H1 (cell line): ENCODE measurements around the gene CD7. TPM values are rescaled to one million over a fixed set of nuclear protein-coding genes. Genes with fewer than 3 reads are reported as not detected.

Source experiments
- CTCF ChIA-PET: fragments of 300-600 bp; sonication (Branson Sonifier 250); formaldehyde crosslinking; loops from one replicate; lab custom pipeline; 2021; ENCODE audit not compliant: partially characterized antibody; lab: Charles Lee
- POLR2A ChIA-PET: fragments of 300-600 bp; sonication (Branson Sonifier 250); formaldehyde crosslinking; loops from one replicate; lab custom pipeline; 2021; ENCODE audit warnings: inconsistent platforms; ENCODE audit not compliant: partially characterized antibody; lab: Charles Lee
- DNase-seq, 2 experiments: peaks; one replicate each; pipeline versions ENCODE4 v3.0.0 to v3.0.0-alpha.2; 2010 to 2022; ENCODE audit warnings: low spot score in 2 of 2, low read depth in 1 of 2, mixed read lengths in 1 of 2
- FAIRE-seq: peaks from 2 replicates; lab custom pipeline; 2011; peaks lifted over from hg19 to GRCh38; lab: Jason Lieb, UNC
- H2AFZ ChIP-seq: 2 replicates; pipeline ENCODE4 v1.8.1; 2012; ENCODE audit warnings: low read length, inconsistent platforms
- H2AK5ac ChIP-seq: 2 replicates; pipeline ENCODE4 v1.6.1; 2013; ENCODE audit warnings: low read depth, low read length
- H2BK120ac ChIP-seq: replicated peaks from 2 replicates; pipeline ENCODE3; 2013; ENCODE audit warnings: low read depth, low read length, inconsistent platforms
- H2BK12ac ChIP-seq: 2 replicates; pipeline ENCODE4 v1.6.1; 2013; ENCODE audit warnings: low read depth, low read length
- H2BK15ac ChIP-seq: 2 replicates; pipeline ENCODE4 v1.6.1; 2013; ENCODE audit warnings: low read length
- H2BK20ac ChIP-seq: 2 replicates; pipeline ENCODE4 v1.6.1; 2013; ENCODE audit warnings: low read length
- H2BK5ac ChIP-seq: 2 replicates; pipeline ENCODE4 v1.6.1; 2013; ENCODE audit warnings: low read depth, low read length
- H3K14ac ChIP-seq: 2 replicates; pipeline ENCODE4 v1.6.1; 2013; ENCODE audit warnings: inconsistent platforms; ENCODE audit not compliant: insufficient read length
- H3K18ac ChIP-seq: 2 replicates; pipeline ENCODE4 v1.6.1; 2013; ENCODE audit warnings: low read length; ENCODE audit errors: extremely low read depth
- H3K23ac ChIP-seq: 2 replicates; pipeline ENCODE4 v1.6.1; 2013; ENCODE audit warnings: inconsistent platforms; ENCODE audit not compliant: insufficient read length
- H3K23me2 ChIP-seq: 2 replicates; pipeline ENCODE4 v1.6.1; 2013; ENCODE audit warnings: low read depth, low read length
- H3K27ac ChIP-seq: 2 replicates; pipeline ENCODE4 v1.6.1; 2011; ENCODE audit warnings: low read depth, low read length, inconsistent platforms
- H3K27me3 ChIP-seq, 4 experiments: replicated peaks in 1 of 4; 1 replicate in 1 of 4; 2 replicates in 3 of 4; pipeline versions ENCODE4 v1.6.1 to v1.8.1; 2011 to 2013; ENCODE audit warnings: low read length in 3 of 4, mild to moderate bottlenecking in 3 of 4, inconsistent platforms in 2 of 4, mixed read lengths in 2 of 4, moderate library complexity in 1 of 4; ENCODE audit not compliant: control insufficient read depth in 3 of 4, insufficient read depth in 3 of 4; ENCODE audit errors: extremely low read depth in 1 of 4
- H3K36me3 ChIP-seq, 4 experiments: 2 replicates each; pipeline versions ENCODE4 v1.6.1 to v1.8.1; 2011 to 2013; ENCODE audit warnings: mild to moderate bottlenecking in 4 of 4, low read length in 3 of 4, moderate library complexity in 2 of 4, control low read depth in 1 of 4, inconsistent platforms in 1 of 4; ENCODE audit not compliant: insufficient read depth in 4 of 4, control insufficient read depth in 2 of 4
- H3K4ac ChIP-seq: replicated peaks from 2 replicates; pipeline ENCODE3; 2013; ENCODE audit warnings: low read length, low read depth, mixed read lengths, inconsistent platforms; ENCODE audit not compliant: insufficient read length
- H3K4me1 ChIP-seq, 4 experiments: replicated peaks in 1 of 4; 1 replicate in 1 of 4; 2 replicates in 3 of 4; pipeline versions ENCODE4 v1.6.1 to v1.8.1; 2011 to 2013; ENCODE audit warnings: low read length in 3 of 4, inconsistent platforms in 2 of 4, mixed read lengths in 1 of 4; ENCODE audit not compliant: insufficient read depth in 4 of 4, control insufficient read depth in 3 of 4
- H3K4me2 ChIP-seq, 2 experiments: 2 replicates each; pipeline versions ENCODE4 v1.6.1 to v1.8.1; 2011 to 2013; ENCODE audit warnings: low read depth in 2 of 2, low read length in 2 of 2, control low read depth in 1 of 2, inconsistent platforms in 1 of 2, mild to moderate bottlenecking in 1 of 2; ENCODE audit not compliant: insufficient read depth in 1 of 2
- H3K4me3 ChIP-seq, 4 experiments: fragments of 200-600, 300-600 bp in 1 of 4; sonication (generic), shearing (Covaris generic), sonication (Bioruptor Twin) in 1 of 4; 2 replicates each; pipeline versions ENCODE4 v1.5.1 to v1.8.1; 2011 to 2016; ENCODE audit warnings: low read length in 4 of 4, low read depth in 3 of 4, control low read depth in 2 of 4, inconsistent platforms in 2 of 4, mild to moderate bottlenecking in 2 of 4, mixed read lengths in 1 of 4, moderate library complexity in 1 of 4; ENCODE audit not compliant: insufficient read depth in 2 of 4; ENCODE audit errors: extremely low read depth in 1 of 4
- H3K56ac ChIP-seq: replicated peaks from 2 replicates; pipeline ENCODE3; 2013; ENCODE audit warnings: low read depth, mild to moderate bottlenecking, mixed read lengths, low read length, inconsistent platforms; ENCODE audit not compliant: insufficient read length
- H3K79me1 ChIP-seq: 2 replicates; pipeline ENCODE4 v1.6.1; 2013; ENCODE audit warnings: low read depth, low read length, control low read depth
- H3K79me2 ChIP-seq, 2 experiments: 2 replicates each; pipeline versions ENCODE4 v1.6.1 to v1.8.1; 2012 to 2013; ENCODE audit warnings: low read length in 2 of 2, mild to moderate bottlenecking in 2 of 2, inconsistent platforms in 1 of 2; ENCODE audit not compliant: insufficient read depth in 2 of 2, control insufficient read depth in 1 of 2
- H3K9ac ChIP-seq, 4 experiments: replicated peaks in 1 of 4; 1 replicate in 1 of 4; 2 replicates in 3 of 4; pipeline versions ENCODE4 v1.6.1 to v1.8.1; 2011 to 2013; ENCODE audit warnings: low read depth in 3 of 4, low read length in 3 of 4, control low read depth in 2 of 4, mild to moderate bottlenecking in 2 of 4, moderate library complexity in 2 of 4, inconsistent platforms in 1 of 4; ENCODE audit errors: extremely low read depth in 1 of 4
- H3K9me3 ChIP-seq, 2 experiments: 2 replicates each; pipeline versions ENCODE4 v1.6.1 to v1.8.1; 2012 to 2013; ENCODE audit warnings: mild to moderate bottlenecking in 2 of 2, moderate library complexity in 2 of 2, control low read depth in 1 of 2, inconsistent platforms in 1 of 2, low read depth in 1 of 2, low read length in 1 of 2, mixed read lengths in 1 of 2; ENCODE audit not compliant: insufficient read depth in 2 of 2
- H4K20me1 ChIP-seq, 2 experiments: replicated peaks in 1 of 2; 2 replicates each; pipeline versions ENCODE3 to v1.8.1; 2011 to 2013; ENCODE audit warnings: inconsistent platforms in 2 of 2, low read length in 2 of 2, mild to moderate bottlenecking in 1 of 2; ENCODE audit not compliant: insufficient read depth in 2 of 2, control insufficient read depth in 1 of 2
- H4K5ac ChIP-seq: 2 replicates; pipeline ENCODE4 v1.6.1; 2013; ENCODE audit warnings: low read length, low read depth, mixed read lengths, inconsistent platforms; ENCODE audit not compliant: insufficient read length
- H4K8ac ChIP-seq: 2 replicates; pipeline ENCODE4 v1.8.0; 2013; ENCODE audit warnings: mild to moderate bottlenecking, moderate library complexity, low read length, inconsistent platforms; ENCODE audit not compliant: insufficient read depth; ENCODE audit errors: extremely low read depth
- H4K91ac ChIP-seq: replicated peaks from 2 replicates; pipeline ENCODE3; 2013; ENCODE audit warnings: low read length, mixed read lengths, inconsistent platforms; ENCODE audit not compliant: insufficient read length
- CBX5 ChIP-seq: fragments of 300-800, 300-1000 bp; sonication (generic); IDR thresholded peaks from 2 replicates; pipeline ENCODE4 v1.7.1; 2016; ENCODE audit warnings: antibody characterized with exemption, low read length, low read depth
- CHD1 ChIP-seq: IDR thresholded peaks from 2 replicates; pipeline ENCODE4 v1.6.1; 2012; ENCODE audit warnings: low read depth, low read length, improper control_type of control experiment
- HDAC2 ChIP-seq, 2 experiments: fragments of 300-600 bp in 1 of 2; sonication (generic) in 1 of 2; IDR thresholded peaks; 2 replicates each; pipeline ENCODE4 v1.6.1; 2011 to 2012; ENCODE audit warnings: low read depth in 2 of 2, low read length in 2 of 2, mild to moderate bottlenecking in 2 of 2, moderate library complexity in 2 of 2, borderline replicate concordance in 1 of 2, inconsistent platforms in 1 of 2
- KDM1A ChIP-seq: fragments of 200-600, 300-600 bp; sonication (generic); IDR thresholded peaks from 2 replicates; pipeline ENCODE4 v1.7.1; 2016; ENCODE audit warnings: mild to moderate bottlenecking, low read length, borderline replicate concordance
- KDM4A ChIP-seq: IDR thresholded peaks from one replicate; pipeline ENCODE4 v1.7.1; 2012; ENCODE audit warnings: low read depth, mild to moderate bottlenecking, moderate library complexity, low read length, inconsistent platforms; ENCODE audit not compliant: severe bottlenecking
- PHF8 ChIP-seq: fragments of 200-600 bp; sonication (generic); conservative IDR thresholded peaks from 2 replicates; pipeline ENCODE4 v1.7.1; 2012; ENCODE audit warnings: low read depth, mild to moderate bottlenecking, inconsistent platforms, low read length, moderate library complexity
- RFX5 ChIP-seq: IDR thresholded peaks from 2 replicates; pipeline ENCODE4 v1.6.1; 2011; ENCODE audit warnings: low read depth, low read length, improper control_type of control experiment, borderline replicate concordance
- TBP ChIP-seq: IDR thresholded peaks from 2 replicates; pipeline ENCODE4 v1.6.1; 2011; ENCODE audit warnings: low read depth, low read length, improper control_type of control experiment
- WGBS, 2 experiments: shearing (Covaris generic) in 1 of 2; methylation state at CpG; one replicate each; pipeline versions ENCODE4 v1.1.6 to v1.1.7; 2013 to 2015; ENCODE audit warnings: low lambda C conversion rate in 2 of 2, mixed read lengths in 2 of 2, inconsistent platforms in 1 of 2, low coverage in 1 of 2, missing lambda C conversion rate in 1 of 2; ENCODE audit not compliant: insufficient replicate concordance in 2 of 2, insufficient coverage in 1 of 2, insufficient read length in 1 of 2; ENCODE audit errors: extremely low coverage in 1 of 2, missing lambda C conversion rate in 1 of 2; 5-methylcytosine and 5-hydroxymethylcytosine counted together
- polyA plus RNA-seq, 7 experiments: library from polyadenylated mRNA; depleted of rRNA in 3 of 7; stranded (reverse) in 5 of 7; unstranded in 2 of 7; fragments of >200 nt in 5 of 7; fragments of 200-250 nt in 2 of 7; gene quantifications; 1 replicate in 5 of 7; 2 replicates in 1 of 7; 4 replicates in 1 of 7; pipeline versions ENCODE4 v1.2.1 to v1.2.3, GENCODE V29; 2011 to 2013; ENCODE audit warnings: missing spikeins in 2 of 7, mixed read lengths in 2 of 7
- total RNA-seq: library from RNA; stranded (reverse); fragmentation: NEBNext Ultra II Directional; extraction: Animal tissue kit (Norgen Biotek cat#: 25700); gene quantifications from 2 replicates; pipeline ENCODE4 v1.2.1, GENCODE V29; 2021
- TF ChIP-seq, protein P1 (sequence below): IDR thresholded peaks from 2 replicates; pipeline ENCODE4 v1.6.1; 2012; ENCODE audit warnings: low read length, inconsistent platforms

The CD7 gene
- total and polyA plus RNA-seq, 2 of the 8 experiments (the other 6 are each of a cell fraction or from before 2014, with no cell fraction given), result 0.83 to 0.86 TPM

DNA sequence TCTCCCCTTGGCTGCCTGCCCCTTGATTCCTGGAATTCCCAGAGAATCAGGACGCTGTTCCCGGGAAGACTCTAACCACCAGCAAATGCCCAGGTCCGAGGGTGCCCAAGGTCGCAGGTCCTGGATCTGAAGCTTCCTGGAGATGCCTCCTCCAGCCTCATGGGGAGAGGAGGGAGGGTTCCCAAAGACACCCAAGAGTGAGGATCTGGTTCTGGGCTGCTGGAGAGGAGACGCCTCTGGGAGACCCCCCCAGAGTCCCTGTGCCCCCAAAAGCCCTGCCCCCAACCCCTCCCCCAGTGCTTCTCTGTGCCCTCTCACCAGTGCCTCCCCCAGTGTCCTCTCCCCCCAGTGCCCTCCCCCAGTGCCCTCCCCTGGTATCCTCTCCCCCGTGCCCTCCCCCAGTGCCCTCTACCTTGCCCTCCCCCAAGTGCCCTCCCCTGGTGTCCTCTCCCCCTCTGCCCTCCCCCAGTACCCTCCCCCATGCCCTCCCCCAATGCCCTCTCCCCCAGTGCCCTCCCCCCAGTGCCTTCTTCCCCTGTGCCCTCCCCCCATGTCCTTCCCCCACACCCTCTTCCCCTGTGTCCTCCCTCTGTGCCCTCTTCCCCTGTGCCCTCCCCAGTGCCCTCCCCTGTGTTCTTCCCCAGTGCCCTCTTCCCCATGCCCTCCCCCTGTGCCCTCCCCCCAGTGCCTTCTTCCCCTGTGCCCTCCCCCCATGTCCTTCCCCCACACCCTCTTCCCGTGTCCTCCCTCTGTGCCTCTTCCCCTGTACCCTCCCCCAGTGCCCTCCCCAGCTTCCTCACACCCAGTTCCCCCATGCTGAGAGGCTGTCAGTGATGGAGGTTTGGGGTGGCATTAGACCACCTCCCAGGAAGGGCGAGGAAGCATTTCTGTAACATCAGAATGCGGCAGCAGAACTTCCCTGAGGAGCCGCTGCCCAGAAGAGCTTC is 22.5 kb upstream of the CD7 start:
- CTCF ChIA-PET, result interaction anchor here (1.0 to 1.9 kb wide), 4 partner anchors 10 to 109 kb away, joined by 3 to 5 read pairs (median 4); no protein-coding TSS in a partner anchor
- H3K23me2 ChIP-seq, result no peaks in the 10 kb centered on the region
- H3K27ac ChIP-seq, result no peak overlapping the region
- 93% methylated on average over 7 of the region's 10 CpGs; no CpG with 5 or more reads in 1 of the 2 experiments for WGBS, 2 experiments
- no peak overlapping the region for H2BK5ac ChIP-seq
- H3K14ac ChIP-seq, result no peak overlapping the region
- no peaks in the 10 kb centered on the region for H4K20me1 ChIP-seq
- POLR2A ChIA-PET, result no interaction called here
- no peak for DNase-seq
- H2BK120ac ChIP-seq, result peak overlapping the region; percentile 33
- H2AK5ac ChIP-seq, result no peak overlapping the region
- H3K79me2 ChIP-seq, result no peaks in the 10 kb centered on the region
- H3K4me1 ChIP-seq, result peaks cover 0 to 12% (median 4%) of the 10 kb centered on the region in 4 experiments; a peak in 6 of 7 replicates
- H2AFZ ChIP-seq, result no peak overlapping the region
- peak overlapping the region; percentile 86 for H4K8ac ChIP-seq
- no peak overlapping the region for H4K5ac ChIP-seq
- no peak overlapping the region for H4K91ac ChIP-seq
- peaks cover 0 to 2% of the 10 kb centered on the region in 2 experiments; a peak in 1 of 4 replicates for H3K9me3 ChIP-seq
- H3K18ac ChIP-seq, result peak overlapping the region; percentile 24; the same call in 1 of the 2 replicates
- H3K9ac ChIP-seq, result no peak overlapping the region
- H3K4me2 ChIP-seq, result peak overlapping the region in 1 of 2 experiments; percentile 20; a peak in 1 of 4 replicates
- no peak overlapping the region for H3K4me3 ChIP-seq
- no peaks in the 10 kb centered on the region for H3K36me3 ChIP-seq
- H2BK12ac ChIP-seq, result no peak overlapping the region
- H3K56ac ChIP-seq, result no peak overlapping the region
- peaks cover under 1 to 21% (median 15%) of the 10 kb centered on the region in 4 experiments for H3K27me3 ChIP-seq
- H2BK20ac ChIP-seq, result no peak overlapping the region; the same call in 1 of the 2 replicates
- H2BK15ac ChIP-seq, result 0 out of 2 replicates have a peak overlapping the region, but pooled peaks have one; percentile 40
- no peak overlapping the region for H3K23ac ChIP-seq
- no peak for FAIRE-seq
- H3K4ac ChIP-seq, result no peak overlapping the region
- no peaks in the 10 kb centered on the region for H3K79me1 ChIP-seq
- TF ChIP-seq CBX5, result no peak
- no peak for TF ChIP-seq RFX5
- TF ChIP-seq, protein P1, sequence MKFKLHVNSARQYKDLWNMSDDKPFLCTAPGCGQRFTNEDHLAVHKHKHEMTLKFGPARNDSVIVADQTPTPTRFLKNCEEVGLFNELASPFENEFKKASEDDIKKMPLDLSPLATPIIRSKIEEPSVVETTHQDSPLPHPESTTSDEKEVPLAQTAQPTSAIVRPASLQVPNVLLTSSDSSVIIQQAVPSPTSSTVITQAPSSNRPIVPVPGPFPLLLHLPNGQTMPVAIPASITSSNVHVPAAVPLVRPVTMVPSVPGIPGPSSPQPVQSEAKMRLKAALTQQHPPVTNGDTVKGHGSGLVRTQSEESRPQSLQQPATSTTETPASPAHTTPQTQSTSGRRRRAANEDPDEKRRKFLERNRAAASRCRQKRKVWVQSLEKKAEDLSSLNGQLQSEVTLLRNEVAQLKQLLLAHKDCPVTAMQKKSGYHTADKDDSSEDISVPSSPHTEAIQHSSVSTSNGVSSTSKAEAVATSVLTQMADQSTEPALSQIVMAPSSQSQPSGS, result no peak
- TF ChIP-seq CHD1, result no peak
- no peak for TF ChIP-seq HDAC2 (IDR thresholded peaks at IDR 0.05; ENCODE audit: borderline replicate concordance in 1 of 2, low read depth in 2 of 2, low read length in 2 of 2)
- TF ChIP-seq KDM1A, result no peak
- no peak for TF ChIP-seq KDM4A
- TF ChIP-seq PHF8, result no peak
- no peak for TF ChIP-seq TBP
